ENCODE results near the gene KCTD2.

The KCTD2 gene

GRCh38 chr17:75008373-75008772 lies 38.7 kb upstream of the KCTD2 start:
- Histone ChIP-seq H3K4me1 (ENCODE audit: control insufficient read depth, insufficient read depth, low read length) (peaks cover 9% of the 10 kb centered on the region), H3K9ac (ENCODE audit: low read length) (no peak overlapping the region), H3K4me3 (ENCODE audit: low read depth, low read length) (no peak overlapping the region), H3K36me3 (ENCODE audit: control insufficient read depth, insufficient read depth, low read length) (peaks cover 19% of the 10 kb centered on the region), H3K27ac (ENCODE audit: low read depth, low read length) (no peak overlapping the region), H3K9me3 (ENCODE audit: control insufficient read depth, insufficient read depth, low read depth, low read length) (no peaks in the 10 kb centered on the region), H3K27me3 (ENCODE audit: control insufficient read depth, insufficient read depth, low read length) (no peaks in the 10 kb centered on the region)

GRCh38 chr17:75009139-75009724 lies 37.8 kb upstream of the KCTD2 start:
- H3K27ac ChIP-seq (ENCODE audit: low read depth, low read length): no peak overlapping the region
- no peaks in the 10 kb centered on the region for H3K27me3 ChIP-seq (ENCODE audit: control insufficient read depth, insufficient read depth, low read length)
- H3K9ac ChIP-seq (ENCODE audit: low read length): no peak overlapping the region

DNA sequence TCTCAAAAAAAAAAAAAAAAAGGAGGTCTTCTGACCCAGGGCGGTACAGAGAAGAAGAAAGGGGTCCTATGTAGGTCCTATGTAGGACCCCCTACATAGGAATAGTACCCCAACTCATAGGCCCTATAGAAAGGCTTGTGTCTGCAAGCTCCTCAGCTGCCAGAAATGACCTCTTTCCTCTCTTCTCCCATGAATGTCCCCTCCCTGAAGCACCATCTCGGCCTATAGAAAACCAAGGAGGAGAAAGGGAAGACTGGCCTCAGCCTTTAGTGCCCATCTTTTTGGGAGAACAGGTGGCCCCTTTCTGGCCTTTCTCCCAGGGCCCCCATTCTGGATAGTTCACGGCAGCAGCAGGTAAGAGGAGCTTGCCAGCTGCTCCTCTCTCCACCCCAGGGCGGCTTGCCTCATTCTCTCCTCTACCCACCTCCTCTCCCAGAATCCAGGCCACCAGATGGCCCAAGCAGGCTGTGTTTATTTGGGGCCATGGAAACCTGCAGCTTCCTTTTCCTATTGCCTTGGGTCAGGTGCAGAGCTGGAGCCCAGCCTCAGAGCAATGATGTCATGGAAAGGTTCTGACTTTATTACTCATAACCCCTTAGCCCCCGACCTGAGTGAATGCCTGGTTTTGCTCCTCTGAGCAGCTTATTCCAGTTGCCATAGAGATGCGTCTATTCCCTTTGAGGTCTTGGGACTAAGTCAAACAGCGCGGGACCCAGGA lies 36.2 kb upstream of the KCTD2 start:
- Histone ChIP-seq H3K9ac (ENCODE audit: low read length) (no peak overlapping the region), H3K27me3 (ENCODE audit: control insufficient read depth, insufficient read depth, low read length) (no peaks in the 10 kb centered on the region), H3K27ac (ENCODE audit: low read depth, low read length) (no peak overlapping the region), H3K4me1 (ENCODE audit: control insufficient read depth, insufficient read depth, low read length) (peaks cover 15% of the 10 kb centered on the region), H3K9me3 (ENCODE audit: control insufficient read depth, insufficient read depth, low read depth, low read length) (no peaks in the 10 kb centered on the region), H3K4me3 (ENCODE audit: low read depth, low read length) (no peak overlapping the region), H3K36me3 (ENCODE audit: control insufficient read depth, insufficient read depth, low read length) (no peaks in the 10 kb centered on the region)

More at GRCh38 chr17:75009139-75009724, 37.8 kb upstream of the KCTD2 start:
- Histone ChIP-seq H3K36me3 (ENCODE audit: control insufficient read depth, insufficient read depth, low read length) (peaks cover 11% of the 10 kb centered on the region), H3K9me3 (ENCODE audit: control insufficient read depth, insufficient read depth, low read depth, low read length) (no peaks in the 10 kb centered on the region), H3K4me1 (ENCODE audit: control insufficient read depth, insufficient read depth, low read length) (peaks cover 15% of the 10 kb centered on the region), H3K4me3 (ENCODE audit: low read depth, low read length) (no peak overlapping the region)

DNA sequence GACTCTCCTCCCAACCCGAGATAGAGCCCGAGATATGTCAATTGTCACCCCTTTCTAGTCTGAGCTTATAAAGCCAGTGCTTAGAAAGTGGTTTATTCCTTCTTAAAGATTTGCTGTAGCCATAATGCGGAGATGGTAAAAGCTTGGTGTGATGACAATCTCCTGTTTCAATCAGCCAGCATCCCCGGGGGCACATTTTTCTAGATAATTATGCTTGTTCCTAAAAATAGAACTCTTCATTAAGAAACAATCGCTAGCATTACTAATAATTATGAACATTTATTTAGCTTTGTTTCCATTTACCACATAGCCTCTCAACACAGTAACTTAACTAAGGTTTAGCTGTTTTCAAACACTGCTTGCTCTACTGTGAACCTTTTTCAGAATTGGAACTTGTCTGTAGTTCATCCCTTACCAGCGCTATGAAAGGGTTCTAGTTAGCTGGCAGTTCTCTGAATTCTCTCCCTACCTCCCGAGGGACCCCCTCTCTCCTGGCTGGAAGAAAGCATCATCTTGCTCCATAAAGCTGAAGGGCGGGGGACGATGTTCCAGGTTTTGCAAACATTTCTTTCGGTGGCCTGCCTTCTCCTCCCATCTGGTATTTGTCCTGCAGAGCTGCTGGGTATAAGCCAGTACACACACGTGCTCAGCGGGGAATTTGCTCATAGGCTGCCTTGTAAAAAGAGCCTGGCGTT lies 35.5 kb upstream of the KCTD2 start:
- H3K27ac ChIP-seq (ENCODE audit: low read depth, low read length): peak overlapping the region; percentile 86
- peak overlapping the region; percentile 98 for H3K9ac ChIP-seq (ENCODE audit: low read length)
- peaks cover 15% of the 10 kb centered on the region for H3K4me1 ChIP-seq (ENCODE audit: control insufficient read depth, insufficient read depth, low read length)
- peak overlapping the region; percentile 90 for H3K4me3 ChIP-seq (ENCODE audit: low read depth, low read length)
- H3K36me3 ChIP-seq (ENCODE audit: control insufficient read depth, insufficient read depth, low read length): 0 out of 2 replicates have a peak, but pooled peaks cover 4% of the 10 kb centered on the region
- no peaks in the 10 kb centered on the region for H3K9me3 ChIP-seq (ENCODE audit: control insufficient read depth, insufficient read depth, low read depth, low read length)
- no peaks in the 10 kb centered on the region for H3K27me3 ChIP-seq (ENCODE audit: control insufficient read depth, insufficient read depth, low read length)

DNA sequence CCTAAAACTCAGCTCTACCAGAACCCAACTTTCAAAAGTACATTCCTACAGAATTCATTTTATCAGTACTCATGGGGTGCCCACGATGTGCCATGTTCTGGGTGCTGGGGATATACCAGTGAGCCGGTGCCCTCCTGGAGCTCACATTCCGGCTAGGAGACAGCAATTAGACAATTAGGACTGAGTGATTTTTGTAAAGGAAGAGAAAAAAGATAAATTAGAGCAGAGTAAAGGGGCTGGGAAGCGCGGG lies 35.0 kb upstream of the KCTD2 start:
- peak overlapping the region; percentile 90 for H3K4me3 ChIP-seq (ENCODE audit: low read depth, low read length)
- 0 out of 2 replicates have a peak, but pooled peaks cover 8% of the 10 kb centered on the region for H3K36me3 ChIP-seq (ENCODE audit: control insufficient read depth, insufficient read depth, low read length)
- peak overlapping the region; percentile 98 for H3K9ac ChIP-seq (ENCODE audit: low read length)
- no peaks in the 10 kb centered on the region for H3K9me3 ChIP-seq (ENCODE audit: control insufficient read depth, insufficient read depth, low read depth, low read length)
- peak overlapping the region; percentile 86 for H3K27ac ChIP-seq (ENCODE audit: low read depth, low read length)
- H3K27me3 ChIP-seq (ENCODE audit: control insufficient read depth, insufficient read depth, low read length): no peaks in the 10 kb centered on the region
- peaks cover 15% of the 10 kb centered on the region for H3K4me1 ChIP-seq (ENCODE audit: control insufficient read depth, insufficient read depth, low read length)

DNA sequence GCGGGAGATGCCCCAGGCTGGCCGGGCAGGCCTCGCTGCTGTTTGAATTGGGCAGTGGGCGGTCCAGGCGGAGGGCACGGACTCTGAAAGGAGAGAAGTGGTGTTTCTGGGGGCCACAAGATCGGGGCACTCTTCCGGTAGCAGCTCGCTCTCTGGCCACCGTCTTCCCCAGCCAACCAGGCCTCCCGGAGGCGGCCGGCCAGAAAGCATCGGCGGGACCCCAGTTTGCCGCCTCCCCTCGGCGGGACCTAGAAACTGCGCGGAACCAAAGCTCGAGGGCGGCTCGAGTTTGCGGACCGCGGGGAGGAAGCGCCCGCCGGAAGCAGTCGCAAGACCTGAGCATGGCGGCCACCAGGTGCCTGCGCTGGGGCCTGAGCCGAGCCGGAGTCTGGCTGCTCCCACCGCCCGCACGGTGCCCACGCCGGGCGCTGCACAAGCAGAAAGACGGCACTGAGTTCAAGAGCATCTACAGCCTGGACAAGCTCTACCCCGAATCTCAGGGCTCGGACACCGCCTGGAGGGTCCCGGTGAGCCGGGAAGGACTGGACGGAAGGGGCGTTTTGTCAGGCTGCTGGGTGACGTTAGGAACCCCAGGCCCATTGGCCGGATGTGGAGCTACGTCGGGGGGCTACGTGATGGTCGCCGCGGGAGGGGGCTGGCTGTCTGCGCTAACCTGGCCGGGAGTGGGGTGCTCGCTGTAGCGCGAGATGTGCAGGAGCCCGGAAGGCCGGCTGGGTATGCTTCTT lies 34.5 kb upstream of the KCTD2 start, which contains the start of gene MRPL58:
Gene MRPL58 (plus strand): TSS at position 325 of the 746 bp plus-strand sequence. CDS start 17 bp downstream, at position 342.
- Histone ChIP-seq H3K36me3 (ENCODE audit: control insufficient read depth, insufficient read depth, low read length) (0 out of 2 replicates have a peak, but pooled peaks cover 8% of the 10 kb centered on the region), H3K9me3 (ENCODE audit: control insufficient read depth, insufficient read depth, low read depth, low read length) (no peaks in the 10 kb centered on the region), H3K27me3 (ENCODE audit: control insufficient read depth, insufficient read depth, low read length) (no peaks in the 10 kb centered on the region), H3K27ac (ENCODE audit: low read depth, low read length) (peak within 1 kb of the TSS; percentile 86), H3K9ac (ENCODE audit: low read length) (peak within 1 kb of the TSS; percentile 98), H3K4me3 (ENCODE audit: low read depth, low read length) (peak within 1 kb of the TSS; percentile 90), H3K4me1 (ENCODE audit: control insufficient read depth, insufficient read depth, low read length) (peaks cover 15% of the 10 kb centered on the region)

DNA sequence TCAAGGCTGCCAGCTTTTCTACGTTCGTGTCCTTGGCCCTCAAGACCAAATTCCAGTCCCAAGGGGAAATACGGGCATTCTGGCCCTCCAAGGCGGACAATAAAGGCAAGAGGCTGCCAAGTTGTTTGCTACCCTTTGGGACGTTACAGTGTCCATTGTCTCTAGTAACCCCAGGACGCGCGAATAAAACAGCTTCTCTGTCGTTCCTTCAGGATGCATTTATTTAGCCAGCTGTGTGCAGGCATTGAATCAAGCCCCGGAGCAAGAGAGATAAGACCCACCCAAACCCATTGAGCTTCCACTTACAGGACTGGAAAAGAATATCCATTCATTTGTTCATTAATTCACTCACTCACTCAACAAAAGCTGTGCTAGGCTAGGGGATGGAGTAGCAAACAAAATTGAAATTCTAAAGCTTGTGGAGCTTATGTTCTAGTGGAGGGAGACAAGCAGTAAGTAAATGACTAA lies 33.9 kb upstream of the KCTD2 start:
- Histone ChIP-seq H3K27me3 (ENCODE audit: control insufficient read depth, insufficient read depth, low read length) (no peaks in the 10 kb centered on the region), H3K27ac (ENCODE audit: low read depth, low read length) (peak overlapping the region; percentile 86), H3K36me3 (ENCODE audit: control insufficient read depth, insufficient read depth, low read length) (peaks cover 11% of the 10 kb centered on the region; the same call in 1 of the 2 replicates), H3K4me3 (ENCODE audit: low read depth, low read length) (peak overlapping the region; percentile 90), H3K9me3 (ENCODE audit: control insufficient read depth, insufficient read depth, low read depth, low read length) (no peaks in the 10 kb centered on the region), H3K4me1 (ENCODE audit: control insufficient read depth, insufficient read depth, low read length) (peaks cover 15% of the 10 kb centered on the region), H3K9ac (ENCODE audit: low read length) (peak overlapping the region; percentile 98)

GRCh38 chr17:75019146-75019545 lies 27.9 kb upstream of the KCTD2 start:
- H3K36me3 ChIP-seq (ENCODE audit: control insufficient read depth, insufficient read depth, low read length): peaks cover 51% of the 10 kb centered on the region
- H3K27me3 ChIP-seq (ENCODE audit: control insufficient read depth, insufficient read depth, low read length): no peaks in the 10 kb centered on the region
- H3K4me3 ChIP-seq (ENCODE audit: low read depth, low read length): no peak overlapping the region
- H3K9me3 ChIP-seq (ENCODE audit: control insufficient read depth, insufficient read depth, low read depth, low read length): no peaks in the 10 kb centered on the region
- H3K27ac ChIP-seq (ENCODE audit: low read depth, low read length): no peak overlapping the region
- H3K4me1 ChIP-seq (ENCODE audit: control insufficient read depth, insufficient read depth, low read length): no peaks in the 10 kb centered on the region
- no peak overlapping the region for H3K9ac ChIP-seq (ENCODE audit: low read length)

- H3K9ac ChIP-seq (ENCODE audit: low read length): no peak overlapping the region
- H3K4me1 ChIP-seq (ENCODE audit: control insufficient read depth, insufficient read depth, low read length): no peaks in the 10 kb centered on the region
- H3K27me3 ChIP-seq (ENCODE audit: control insufficient read depth, insufficient read depth, low read length): no peaks in the 10 kb centered on the region
- H3K27ac ChIP-seq (ENCODE audit: low read depth, low read length): no peak overlapping the region
- no peak overlapping the region for H3K4me3 ChIP-seq (ENCODE audit: low read depth, low read length)
- no peaks in the 10 kb centered on the region for H3K9me3 ChIP-seq (ENCODE audit: control insufficient read depth, insufficient read depth, low read depth, low read length)
- H3K36me3 ChIP-seq (ENCODE audit: control insufficient read depth, insufficient read depth, low read length): peaks cover 51% of the 10 kb centered on the region
Measured at GRCh38 chr17:75019710-75020109, 27.3 kb upstream of the KCTD2 start.

- H3K27me3 ChIP-seq (ENCODE audit: control insufficient read depth, insufficient read depth, low read length): no peaks in the 10 kb centered on the region
- H3K4me3 ChIP-seq (ENCODE audit: low read depth, low read length): no peak overlapping the region
- 0 out of 2 replicates have a peak, but pooled peaks cover 4% of the 10 kb centered on the region for H3K9me3 ChIP-seq (ENCODE audit: control insufficient read depth, insufficient read depth, low read depth, low read length)
- H3K9ac ChIP-seq (ENCODE audit: low read length): no peak overlapping the region
- peaks cover 53% of the 10 kb centered on the region for H3K36me3 ChIP-seq (ENCODE audit: control insufficient read depth, insufficient read depth, low read length)
- H3K4me1 ChIP-seq (ENCODE audit: control insufficient read depth, insufficient read depth, low read length): no peaks in the 10 kb centered on the region
- no peak overlapping the region for H3K27ac ChIP-seq (ENCODE audit: low read depth, low read length)
Measured at GRCh38 chr17:75020331-75021110, 26.5 kb upstream of the KCTD2 start.
